Stomach (tissue), 4 donors: ENCODE results near the gene PRUNE2.

Experiments used
- EP300 ChIP-seq: sonication (generic); formaldehyde crosslinking; IDR thresholded peaks from one replicate; pipeline ENCODE4 v1.6.1; 2017; ENCODE audit warnings: antibody characterized with exemption
- POLR2A ChIP-seq, 4 donors: fragments of 450-650 bp; IDR thresholded peaks; one replicate each; pipeline ENCODE4 v1.6.1; 2016; ENCODE audit warnings: antibody characterized with exemption in 4 of 4, control low read depth in 2 of 4, mild to moderate bottlenecking in 1 of 4, moderate library complexity in 1 of 4
- POLR2AphosphoS5 ChIP-seq, 3 donors: sonication (generic); formaldehyde crosslinking; IDR thresholded peaks; one replicate each; pipeline ENCODE4 v1.6.1; 2016; ENCODE audit warnings: antibody characterized with exemption in 3 of 3
- TF ChIP-seq, protein P1 (sequence below), 7 experiments: fragments of 450-650 bp in 4 of 7; fragments of 200-600 bp in 3 of 7; sonication (generic) in 3 of 7; IDR thresholded peaks; one replicate each; pipeline ENCODE4 v1.5.1; 2016 to 2019; ENCODE audit warnings: antibody characterized with exemption in 7 of 7, control low read depth in 2 of 7, mild to moderate bottlenecking in 1 of 7

- TF ChIP-seq POLR2AphosphoS5 (IDR thresholded peaks at IDR 0.05) = no peak
- TF ChIP-seq, protein P1, sequence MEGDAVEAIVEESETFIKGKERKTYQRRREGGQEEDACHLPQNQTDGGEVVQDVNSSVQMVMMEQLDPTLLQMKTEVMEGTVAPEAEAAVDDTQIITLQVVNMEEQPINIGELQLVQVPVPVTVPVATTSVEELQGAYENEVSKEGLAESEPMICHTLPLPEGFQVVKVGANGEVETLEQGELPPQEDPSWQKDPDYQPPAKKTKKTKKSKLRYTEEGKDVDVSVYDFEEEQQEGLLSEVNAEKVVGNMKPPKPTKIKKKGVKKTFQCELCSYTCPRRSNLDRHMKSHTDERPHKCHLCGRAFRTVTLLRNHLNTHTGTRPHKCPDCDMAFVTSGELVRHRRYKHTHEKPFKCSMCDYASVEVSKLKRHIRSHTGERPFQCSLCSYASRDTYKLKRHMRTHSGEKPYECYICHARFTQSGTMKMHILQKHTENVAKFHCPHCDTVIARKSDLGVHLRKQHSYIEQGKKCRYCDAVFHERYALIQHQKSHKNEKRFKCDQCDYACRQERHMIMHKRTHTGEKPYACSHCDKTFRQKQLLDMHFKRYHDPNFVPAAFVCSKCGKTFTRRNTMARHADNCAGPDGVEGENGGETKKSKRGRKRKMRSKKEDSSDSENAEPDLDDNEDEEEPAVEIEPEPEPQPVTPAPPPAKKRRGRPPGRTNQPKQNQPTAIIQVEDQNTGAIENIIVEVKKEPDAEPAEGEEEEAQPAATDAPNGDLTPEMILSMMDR (IDR thresholded peaks at IDR 0.05) = no peak
- no peak for TF ChIP-seq POLR2A (IDR thresholded peaks at IDR 0.05)
- TF ChIP-seq EP300 = no peak
These were observed 259.7 kb downstream of the PRUNE2 start for GRCh38 chr9:76646249-76646648.
